Urinary bladder (tissue), 4 donors: ENCODE measurements around the gene DDT. TPM values are rescaled to one million over a fixed set of nuclear protein-coding genes. Genes with fewer than 3 reads are reported as not detected.
"Not testable (repeated sequence)": the region's sequence is repeated elsewhere in the genome, so short reads cannot be mapped to it uniquely, and the experiment has no call there.

Experiments
- DNase-seq: peaks from one replicate; pipeline ENCODE4 v3.0.0-alpha.2; 2015; ENCODE audit errors: extremely low spot score
- H3K27ac ChIP-seq: one replicate; pipeline ENCODE4 v1.5.1; 2013; ENCODE audit warnings: low read depth, mild to moderate bottlenecking, moderate library complexity
- H3K36me3 ChIP-seq: one replicate; pipeline ENCODE4 v1.6.1; 2013; ENCODE audit warnings: mild to moderate bottlenecking, moderate library complexity; ENCODE audit not compliant: insufficient read depth
- H3K4me1 ChIP-seq: one replicate; pipeline ENCODE4 v1.6.1; 2013; ENCODE audit warnings: mild to moderate bottlenecking, moderate library complexity; ENCODE audit not compliant: insufficient read depth
- H3K4me3 ChIP-seq: one replicate; pipeline ENCODE4 v1.5.1; 2013; ENCODE audit warnings: low read depth, low read length
- WGBS: extraction: QIAGEN DNeasy Blood & Tissue Kit; methylation state at CpG from one replicate; pipeline ENCODE4 v1.1.7; 2013; 5-methylcytosine and 5-hydroxymethylcytosine counted together
- polyA plus RNA-seq: library from polyadenylated mRNA; stranded (reverse); fragments of 200-250 nt; gene quantifications from one replicate; pipeline ENCODE4 v1.2.3, GENCODE V29; 2013
- total RNA-seq: library from RNA; depleted of rRNA; stranded (reverse); fragments of >200 nt; gene quantifications from one replicate; pipeline ENCODE4 v1.2.3, GENCODE V29; 2014
- donor health status: healthy with polysubstance abuse.
- donor health status: healthy.

Gene DDT
- total and polyA plus RNA-seq, 2 donors, result 71.1 to 232 TPM

GRCh38 chr22:24003887-24004286, 29.6 kb upstream of the DDT start:
- H3K36me3 ChIP-seq, result no peaks in the 10 kb centered on the region
- no peak for DNase-seq
- no peak overlapping the region for H3K27ac ChIP-seq
- 83% methylated on average over 9 of the region's 9 CpGs for WGBS
- no peaks in the 10 kb centered on the region for H3K4me1 ChIP-seq
- no peak overlapping the region for H3K4me3 ChIP-seq

GRCh38 chr22:24002851-24003250, 28.6 kb upstream of the DDT start:
- no peak overlapping the region for H3K27ac ChIP-seq
- no peak overlapping the region for H3K4me3 ChIP-seq
- DNase-seq, result no peak
- 68% methylated on average over 5 of the region's 5 CpGs for WGBS
- H3K4me1 ChIP-seq, result no peaks in the 10 kb centered on the region
- no peaks in the 10 kb centered on the region for H3K36me3 ChIP-seq

- H3K4me3 ChIP-seq, result no peak overlapping the region
- H3K4me1 ChIP-seq, result no peaks in the 10 kb centered on the region
- no peak for DNase-seq
- no peaks in the 10 kb centered on the region for H3K36me3 ChIP-seq
- no peak overlapping the region for H3K27ac ChIP-seq
- 87% methylated on average over 10 of the region's 10 CpGs for WGBS
Measured at GRCh38 chr22:24002272-24002671, 28.0 kb upstream of the DDT start.

GRCh38 chr22:24001314-24001713, 27.1 kb upstream of the DDT start:
- 80% methylated on average over 9 of the region's 9 CpGs for whole genome bisulfite sequencing
- no peak overlapping the region for H3K4me3 ChIP-seq
- no peak for DNase-seq

GRCh38 chr22:23999779-24000178, 25.5 kb upstream of the DDT start:
- H3K4me1 ChIP-seq, H3K27ac ChIP-seq, H3K36me3 ChIP-seq, H3K4me3 ChIP-seq, DNase-seq: not testable (repeated sequence)
- 76% methylated on average over 7 of the region's 7 CpGs for WGBS

More at GRCh38 chr22:24001314-24001713, 27.1 kb upstream of the DDT start:
- Histone ChIP-seq H3K4me1 (no peaks in the 10 kb centered on the region), H3K27ac (no peak overlapping the region), H3K36me3 (no peaks in the 10 kb centered on the region)

GRCh38 chr22:23997092-23997491, 22.9 kb upstream of the DDT start:
- Histone ChIP-seq H3K27ac (no peak overlapping the region), H3K4me1 (no peaks in the 10 kb centered on the region), H3K36me3 (no peaks in the 10 kb centered on the region), H3K4me3 (no peak overlapping the region)
- WGBS, result 92% methylated on average over 3 of the region's 3 CpGs
- DNase-seq, result no peak

- 79% methylated on average over 4 of the region's 4 CpGs for WGBS
- DNase-seq, H3K4me1 ChIP-seq, H3K36me3 ChIP-seq, H3K4me3 ChIP-seq, H3K27ac ChIP-seq: not testable (repeated sequence)
Measured at GRCh38 chr22:23993581-23994177, 19.4 kb upstream of the DDT start.

GRCh38 chr22:23993080-23993479, 18.8 kb upstream of the DDT start:
- H3K36me3 ChIP-seq, H3K4me3 ChIP-seq, DNase-seq, H3K4me1 ChIP-seq, H3K27ac ChIP-seq: not testable (repeated sequence)
- 73% methylated on average over 2 of the region's 2 CpGs for WGBS

GRCh38 chr22:23989583-23990244, 15.5 kb upstream of the DDT start:
- 86% methylated on average over 2 of the region's 3 CpGs for WGBS

GRCh38 chr22:23986538-23987178, 12.4 kb upstream of the DDT start:
- WGBS, result 77% methylated on average over 4 of the region's 4 CpGs
- not testable (repeated sequence) for H3K4me1 ChIP-seq, H3K27ac ChIP-seq, H3K4me3 ChIP-seq, DNase-seq, H3K36me3 ChIP-seq

More at GRCh38 chr22:23989583-23990244, 15.5 kb upstream of the DDT start:
- not testable (repeated sequence) for H3K4me3 ChIP-seq, H3K36me3 ChIP-seq, H3K4me1 ChIP-seq, DNase-seq, H3K27ac ChIP-seq

GRCh38 chr22:23986089-23986488, 11.8 kb upstream of the DDT start:
- not testable (repeated sequence) for H3K27ac ChIP-seq, H3K4me1 ChIP-seq, H3K4me3 ChIP-seq, H3K36me3 ChIP-seq, DNase-seq
- WGBS, result 83% methylated on average over 8 of the region's 8 CpGs

- Histone ChIP-seq H3K27ac (no peak overlapping the region), H3K4me1 (no peaks in the 10 kb centered on the region), H3K4me3 (no peak overlapping the region), H3K36me3 (no peaks in the 10 kb centered on the region)
- 41% methylated on average over 6 of the region's 6 CpGs for WGBS
- DNase-seq, result no peak
Measured at GRCh38 chr22:23984430-23984829, 10.2 kb upstream of the DDT start.

GRCh38 chr22:23980567-23980966, 6.3 kb upstream of the DDT start:
- H3K36me3 ChIP-seq, H3K4me1 ChIP-seq, H3K27ac ChIP-seq, DNase-seq, H3K4me3 ChIP-seq: not testable (repeated sequence)
- WGBS, result 33% methylated on average over 6 of the region's 7 CpGs

GRCh38 chr22:23979557-23980240, 5.5 kb upstream of the DDT start, which contains the start of gene GSTT2:
Gene GSTT2 (plus strand): TSS chr22:23980134.
- not testable (repeated sequence) for H3K36me3 ChIP-seq, H3K27ac ChIP-seq, H3K4me1 ChIP-seq, H3K4me3 ChIP-seq, DNase-seq
- WGBS, result no CpG with 5 or more reads among the region's 41 CpGs
